Measurements from ENCODE around the gene ZNF688. TPM values are rescaled to one million over a fixed set of nuclear protein-coding genes. Genes with fewer than 3 reads are reported as not detected.
A peak's percentile ranks its signal among the peaks of the same experiment; 100 is the strongest.

The ZNF688 gene
- total RNA-seq, 1 donor from 2014 or later = 11.3 TPM

- no peak overlapping the region for H3K27ac Mint-ChIP-seq
- peak overlapping the region; percentile 67 for H3K4me3 Mint-ChIP-seq
- no peaks in the 10 kb centered on the region for H3K9me3 Mint-ChIP-seq
- H3K27me3 Mint-ChIP-seq (ENCODE audit: low read depth) = no peaks in the 10 kb centered on the region
- no peak for DNase-seq (ENCODE audit: low spot score in 2 of 2, unreplicated experiment in 2 of 2)
- TF ChIP-seq CTCF (IDR thresholded peaks at IDR 0.05; ENCODE audit: unreplicated experiment) = no peak
- peaks cover 45% of the 10 kb centered on the region for H3K4me1 Mint-ChIP-seq
- peaks cover 6% of the 10 kb centered on the region for H3K36me3 Mint-ChIP-seq
Measured at GRCh38 chr16:30532285-30533145, 39.0 kb downstream of the ZNF688 start.

GRCh38 chr16:30530163-30531037, 41.1 kb downstream of the ZNF688 start:
- TF ChIP-seq CTCF (IDR thresholded peaks at IDR 0.05; ENCODE audit: unreplicated experiment) = no peak
- H3K36me3 Mint-ChIP-seq = peaks cover 6% of the 10 kb centered on the region
- H3K4me3 Mint-ChIP-seq = no peak overlapping the region
- no peak for DNase-seq (ENCODE audit: low spot score in 2 of 2, unreplicated experiment in 2 of 2)
- peaks cover 35% of the 10 kb centered on the region for H3K4me1 Mint-ChIP-seq
- peak overlapping the region; percentile 57 for H3K27ac Mint-ChIP-seq
- no peaks in the 10 kb centered on the region for H3K9me3 Mint-ChIP-seq
- no peaks in the 10 kb centered on the region for H3K27me3 Mint-ChIP-seq (ENCODE audit: low read depth)

GRCh38 chr16:30528799-30529457, 42.6 kb downstream of the ZNF688 start:
- H3K4me1 Mint-ChIP-seq = peaks cover 29% of the 10 kb centered on the region
- H3K4me3 Mint-ChIP-seq = no peak overlapping the region
- H3K36me3 Mint-ChIP-seq = peaks cover 9% of the 10 kb centered on the region
- H3K9me3 Mint-ChIP-seq = no peaks in the 10 kb centered on the region
- no peaks in the 10 kb centered on the region for H3K27me3 Mint-ChIP-seq (ENCODE audit: low read depth)
- TF ChIP-seq CTCF (IDR thresholded peaks at IDR 0.05; ENCODE audit: unreplicated experiment) = no peak
- H3K27ac Mint-ChIP-seq = peak overlapping the region; percentile 98
- no peak for DNase-seq (ENCODE audit: low spot score in 2 of 2, unreplicated experiment in 2 of 2)

GRCh38 chr16:30527635-30528178, 43.8 kb downstream of the ZNF688 start:
- Mint-ChIP-seq H3K27me3 (ENCODE audit: low read depth) (no peaks in the 10 kb centered on the region), H3K4me3 (peak overlapping the region; percentile 67), H3K27ac (peak overlapping the region; percentile 98), H3K4me1 (peaks cover 25% of the 10 kb centered on the region), H3K36me3 (peaks cover 9% of the 10 kb centered on the region), H3K9me3 (no peaks in the 10 kb centered on the region)
- DNase-seq (ENCODE audit: low spot score in 2 of 2, unreplicated experiment in 2 of 2) = peak in 1 of 2 experiments; percentile 77
- no peak for TF ChIP-seq CTCF (IDR thresholded peaks at IDR 0.05; ENCODE audit: unreplicated experiment)
